GM18511 (cell line): ENCODE data around the gene TPM2.
A peak's percentile ranks its signal among the peaks of the same experiment; 100 is the strongest.
"Not testable (repeated sequence)": the region's sequence is repeated elsewhere in the genome, so short reads cannot be mapped to it uniquely, and the experiment has no call there.

Source experiments
- ATAC-seq: cut with Tn5 transposase; IDR thresholded peaks from one replicate; pipeline ENCODE4 v1.9.1; 2021; ENCODE audit warnings: mild to moderate bottlenecking, moderate library complexity; ENCODE audit not compliant: unreplicated experiment

Gene TPM2

DNA sequence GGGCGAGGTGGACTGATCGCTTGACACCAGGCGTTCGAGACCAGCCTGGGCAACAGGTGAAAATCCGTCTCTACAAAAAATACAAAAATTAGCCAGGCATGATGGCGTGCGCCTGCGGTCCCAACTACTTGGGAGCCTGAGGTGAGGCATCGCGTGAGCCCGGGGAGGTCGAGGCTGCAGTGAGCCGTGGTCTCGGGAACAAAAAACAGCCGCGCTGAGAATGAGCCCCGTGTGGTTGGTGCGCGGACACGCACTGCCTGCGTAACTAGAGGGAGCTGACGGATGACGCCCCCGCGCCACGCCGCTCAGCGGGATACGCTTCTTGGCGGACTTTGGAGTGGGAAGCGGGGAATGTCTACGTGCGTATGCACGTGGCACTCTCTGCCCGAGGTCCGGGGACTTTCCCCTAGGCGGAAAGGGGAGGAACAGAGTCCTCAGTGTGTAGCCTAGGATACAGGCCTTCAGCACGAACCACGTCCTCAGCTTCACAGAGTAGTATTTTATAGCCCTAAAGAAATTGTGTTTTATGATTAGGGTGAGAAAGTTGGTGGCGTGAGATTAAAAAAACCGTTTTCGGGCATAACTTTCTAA, 32.1 kb downstream of the TPM2 start, which contains the start of gene RMRP:
Gene RMRP (minus strand): TSS at position 474 of the 591 bp plus-strand sequence.
- ATAC-seq, result peak; percentile 90

DNA sequence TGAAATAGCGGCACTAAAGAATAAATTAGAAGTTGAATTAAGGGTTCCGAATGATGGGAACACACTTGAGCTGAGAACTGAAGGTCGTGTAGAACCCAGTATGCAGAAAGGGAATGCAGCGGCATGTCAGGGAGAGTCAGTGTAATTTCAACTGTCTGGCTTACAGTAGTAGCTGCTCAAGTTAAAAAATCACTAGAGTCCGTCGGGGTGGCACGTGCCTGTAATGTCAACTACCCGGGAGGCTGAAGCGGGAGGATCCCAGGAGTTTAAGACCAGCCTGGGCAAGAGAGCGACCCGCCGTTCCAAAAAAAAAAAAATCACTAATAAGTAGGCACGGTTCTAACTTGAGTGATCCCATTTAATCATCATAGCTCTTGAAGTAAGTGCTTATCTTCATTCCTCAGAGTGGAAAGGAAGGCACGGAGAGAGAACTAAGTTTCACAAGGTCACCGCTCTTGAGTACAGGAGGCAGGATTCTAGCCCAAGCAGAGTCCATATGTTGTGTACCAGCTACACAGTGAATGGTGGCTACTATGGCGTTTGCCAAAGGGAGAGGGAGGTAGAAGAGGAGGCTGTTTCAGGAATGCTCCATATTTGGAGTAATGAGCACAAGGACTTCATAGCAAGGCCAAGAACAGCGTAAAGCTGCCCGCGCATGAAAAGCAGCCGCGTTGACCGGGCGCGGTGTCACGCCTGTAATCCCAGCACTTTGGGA, 32.7 kb downstream of the TPM2 start:
- ATAC-seq, result no peak

DNA sequence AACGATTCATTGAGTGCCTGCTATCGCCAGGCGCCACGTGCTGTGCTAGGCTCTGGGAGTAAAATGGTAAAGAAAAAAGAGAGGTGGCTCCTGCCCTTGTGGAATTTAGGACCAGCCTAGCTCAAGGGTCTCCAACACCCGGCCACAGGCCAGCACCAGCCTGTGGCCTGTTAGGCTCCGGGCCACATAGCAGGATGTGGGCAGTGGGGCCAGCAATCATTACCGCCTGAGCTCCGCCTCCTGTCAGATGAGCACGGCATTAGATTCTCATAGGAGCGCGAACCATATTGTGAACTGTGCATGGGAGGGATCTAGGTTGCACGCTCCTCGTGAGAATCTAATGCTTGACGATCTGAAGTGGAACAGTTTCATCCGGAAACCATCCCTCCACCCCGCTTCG, 33.4 kb downstream of the TPM2 start:
- ATAC-seq, result no peak

DNA sequence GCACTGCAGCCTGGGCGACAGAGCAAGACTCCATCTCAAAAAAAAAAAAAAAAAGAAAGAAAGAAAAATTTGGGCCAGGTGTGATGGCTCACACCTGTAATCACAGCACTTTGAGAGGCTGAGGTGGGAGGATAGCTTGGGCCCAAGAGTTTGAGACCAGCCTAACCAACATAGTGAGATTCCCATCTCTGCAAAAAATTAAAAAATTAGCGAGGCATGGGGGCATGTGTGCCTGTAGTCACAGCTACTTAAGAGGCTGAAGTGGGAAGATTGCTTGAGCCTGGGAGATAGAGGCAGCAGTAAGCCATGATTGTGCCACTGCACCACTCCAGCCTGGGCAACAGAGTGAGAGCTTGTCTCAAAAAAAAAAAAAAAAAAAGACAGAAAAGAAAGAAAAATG, 36.1 kb downstream of the TPM2 start:
- ATAC-seq, result no peak

DNA sequence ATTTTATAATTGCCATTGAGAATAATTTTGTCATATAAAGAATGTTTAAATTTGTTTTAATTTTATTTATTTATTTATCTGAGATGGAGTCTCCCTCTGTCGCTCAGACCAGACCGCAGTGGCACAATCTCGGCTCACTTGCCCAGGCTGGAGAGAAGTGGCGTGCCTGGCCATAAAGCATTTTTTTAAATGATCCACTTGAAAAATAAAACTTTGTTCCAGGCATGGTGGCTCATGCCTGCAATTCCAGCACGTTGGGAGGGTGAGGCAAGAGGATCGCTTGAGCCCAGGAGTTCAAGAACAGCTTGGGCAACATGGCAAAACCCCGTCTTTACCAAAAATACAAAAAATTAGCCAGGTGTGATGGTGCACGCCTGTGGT, 36.9 kb downstream of the TPM2 start:
- no peak for ATAC-seq

DNA sequence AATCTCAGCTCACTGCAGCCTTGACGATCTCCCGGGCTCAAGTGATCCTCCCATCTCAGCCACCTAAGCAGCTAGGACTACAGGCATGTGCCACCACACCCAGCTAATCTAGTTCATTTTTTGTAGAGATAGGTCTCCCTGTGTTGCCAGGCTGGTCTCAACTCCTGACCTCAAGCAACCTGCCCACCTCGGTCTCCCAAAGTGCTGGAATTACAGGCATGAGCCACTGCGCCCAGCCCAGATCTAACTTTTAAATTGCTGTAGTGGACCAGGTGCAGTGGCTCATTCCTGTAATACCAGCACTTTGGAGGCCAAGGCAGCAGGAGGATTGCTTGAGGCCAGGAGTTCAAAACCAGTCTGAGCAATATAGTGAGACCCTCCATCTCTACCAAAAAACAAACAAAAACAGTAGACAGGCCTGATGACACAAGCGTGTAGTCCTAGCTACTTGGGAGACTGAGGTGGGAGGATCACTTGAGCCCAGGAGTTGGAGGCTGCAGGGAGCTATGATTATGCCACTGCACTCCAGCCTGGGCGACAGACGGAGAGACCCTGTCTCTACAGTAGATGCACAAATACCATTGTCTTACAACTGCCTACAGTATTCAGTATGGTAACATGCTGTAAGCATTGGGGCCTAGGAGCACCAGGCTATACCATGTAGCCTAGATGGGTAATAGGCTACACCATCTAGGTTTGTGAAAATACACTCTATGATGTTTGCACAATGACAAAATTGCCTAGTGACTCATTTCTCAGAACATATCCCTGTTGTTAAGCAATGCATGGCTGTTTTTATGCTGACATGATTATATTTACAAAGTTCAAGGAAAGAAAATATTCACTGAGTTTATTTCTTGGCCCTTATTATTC, 37.5 kb downstream of the TPM2 start:
- ATAC-seq, result no peak

DNA sequence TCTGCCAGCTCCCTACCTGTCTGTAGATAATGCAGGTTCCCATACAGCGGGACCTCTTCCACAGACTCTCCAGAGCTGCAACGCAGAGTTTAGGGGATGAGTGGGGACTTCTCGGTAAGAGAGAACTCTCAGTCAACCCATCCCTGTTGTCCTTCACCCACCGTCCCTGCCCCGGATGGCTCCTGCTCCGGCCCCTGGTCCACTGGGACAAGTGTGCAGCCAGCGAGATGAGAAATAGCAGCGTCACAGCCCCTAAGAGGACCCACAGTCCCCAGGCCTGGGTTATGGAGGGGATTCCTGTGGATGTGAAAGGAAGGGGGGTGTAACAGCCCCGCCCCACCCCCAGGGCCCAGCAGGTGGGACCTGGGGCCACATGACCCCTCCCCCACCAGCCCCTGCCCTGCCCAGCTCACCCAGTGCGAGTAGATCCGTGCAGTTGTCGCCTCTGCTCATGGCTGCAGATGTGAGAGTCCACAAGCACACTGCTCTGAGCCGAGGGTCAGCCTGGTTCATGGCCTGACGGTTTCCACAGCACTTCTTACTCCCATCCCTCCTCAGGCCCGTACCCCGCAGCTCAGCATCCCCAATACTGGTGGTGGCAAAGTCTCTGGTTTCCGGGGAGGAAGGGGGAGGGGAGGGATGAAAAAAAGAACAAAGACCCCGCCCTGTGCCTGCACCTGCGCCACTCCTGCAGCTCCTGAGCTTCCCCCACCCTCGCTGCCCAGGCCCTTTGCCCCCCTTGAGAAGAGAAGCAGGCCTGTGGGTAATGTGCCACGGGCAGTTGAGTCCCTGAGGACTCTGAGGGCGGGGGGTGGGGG, 39.2 kb downstream of the TPM2 start, which contains the start of gene SIT1:
Gene SIT1 (minus strand): TSS at position 591 of the 818 bp plus-strand sequence. CDS start 78 bp downstream, at position 513.
- ATAC-seq, result peak; percentile 27

DNA sequence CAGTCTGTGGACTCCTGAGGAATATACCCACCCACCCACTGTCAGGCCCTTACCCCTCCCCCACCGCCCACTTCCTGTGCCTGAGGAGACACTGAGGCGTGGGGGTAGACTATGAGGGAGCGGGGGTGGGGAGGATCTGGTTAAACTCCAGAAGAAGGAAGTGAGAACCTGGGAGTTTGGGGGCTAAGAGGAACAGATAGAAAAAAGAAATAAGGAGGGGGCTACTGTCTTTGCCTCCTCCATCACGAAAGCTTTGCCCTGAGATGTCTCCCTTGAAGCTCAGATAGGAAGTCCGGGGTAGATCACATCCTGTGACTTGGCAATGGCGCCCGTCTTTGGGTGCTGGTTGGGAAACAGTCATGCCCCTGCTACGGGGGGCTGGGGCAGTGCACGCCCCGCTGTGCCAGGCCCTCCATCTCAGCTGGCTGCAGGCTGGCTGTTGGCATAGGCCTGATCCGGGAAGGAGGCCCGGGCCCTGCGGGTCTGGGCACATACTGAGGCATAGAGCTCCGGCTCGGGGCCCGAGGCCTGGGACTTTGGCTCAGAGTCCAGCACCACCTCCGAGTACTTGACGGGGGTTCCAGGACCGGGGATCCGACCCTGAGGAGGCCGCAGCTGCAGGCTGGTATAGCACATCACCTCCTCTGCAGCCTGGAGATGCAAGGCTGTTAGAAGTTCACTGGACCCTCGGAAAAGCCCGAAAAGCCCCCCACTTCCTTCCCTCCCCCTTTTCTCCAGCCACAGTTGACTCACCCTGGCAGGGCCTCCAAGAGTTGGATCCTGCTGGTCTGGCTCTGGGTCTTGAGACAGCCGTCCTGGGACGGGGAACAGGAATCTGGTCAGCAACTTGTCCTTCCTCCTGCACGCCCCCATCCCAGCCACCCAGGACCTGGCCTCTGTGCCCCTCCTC, 40.0 kb downstream of the TPM2 start:
- ATAC-seq, result no peak

DNA sequence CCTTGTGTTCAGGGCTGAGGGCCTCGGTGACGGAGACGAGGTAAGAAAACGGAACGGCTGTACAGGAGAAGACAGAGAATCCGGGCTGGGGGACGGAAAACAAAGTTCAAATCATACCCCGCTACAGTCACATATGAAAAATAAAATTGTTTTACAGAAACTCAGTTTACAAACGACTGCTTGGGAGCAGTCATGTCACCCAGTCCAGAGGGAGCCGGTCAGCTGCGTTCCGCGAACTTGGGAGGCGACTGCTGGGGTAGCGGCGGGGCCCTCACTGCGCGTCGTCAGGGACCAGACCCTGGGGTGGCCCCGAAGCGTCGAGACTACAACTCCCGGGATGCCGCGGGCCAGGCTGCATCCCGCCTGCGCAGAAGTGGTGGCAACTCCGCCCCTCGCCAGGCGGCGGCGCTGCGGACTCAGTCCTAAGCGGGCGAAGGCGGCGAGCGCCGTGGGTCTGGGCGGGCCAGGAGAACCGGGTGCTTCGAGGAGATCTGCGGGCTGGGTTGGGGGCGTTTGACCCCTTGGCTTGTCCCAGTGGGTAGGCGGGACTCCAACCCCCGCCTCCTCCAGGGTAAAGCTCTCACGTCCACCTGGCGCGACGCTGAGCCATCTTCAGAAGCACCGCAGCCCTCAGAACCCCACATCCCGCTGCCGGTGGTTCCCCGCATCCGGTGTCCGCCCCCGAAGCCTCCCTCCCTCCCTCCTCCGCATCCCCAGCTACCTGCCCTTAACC, 43.0 kb downstream of the TPM2 start:
- ATAC-seq, result peak; percentile 80

DNA sequence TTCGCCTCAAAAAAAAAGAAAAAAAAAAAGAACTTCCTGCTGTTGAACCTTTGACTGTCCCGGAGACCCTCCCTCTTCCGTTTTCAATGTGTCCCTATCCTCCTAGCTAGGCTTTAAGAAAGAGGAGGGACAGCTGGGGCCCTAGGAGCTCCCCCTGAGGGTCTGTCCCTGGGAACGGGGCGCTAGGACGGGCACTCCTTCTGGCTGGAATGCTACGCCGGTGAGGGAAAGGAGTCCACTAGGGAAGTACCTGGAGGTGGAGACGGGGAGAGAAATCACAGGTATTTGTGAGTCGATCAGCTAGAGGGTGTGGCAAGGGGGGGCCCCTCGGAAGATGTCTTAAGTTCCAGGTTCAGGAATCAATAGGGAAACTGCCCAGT, 43.6 kb downstream of the TPM2 start:
- no peak for ATAC-seq

DNA sequence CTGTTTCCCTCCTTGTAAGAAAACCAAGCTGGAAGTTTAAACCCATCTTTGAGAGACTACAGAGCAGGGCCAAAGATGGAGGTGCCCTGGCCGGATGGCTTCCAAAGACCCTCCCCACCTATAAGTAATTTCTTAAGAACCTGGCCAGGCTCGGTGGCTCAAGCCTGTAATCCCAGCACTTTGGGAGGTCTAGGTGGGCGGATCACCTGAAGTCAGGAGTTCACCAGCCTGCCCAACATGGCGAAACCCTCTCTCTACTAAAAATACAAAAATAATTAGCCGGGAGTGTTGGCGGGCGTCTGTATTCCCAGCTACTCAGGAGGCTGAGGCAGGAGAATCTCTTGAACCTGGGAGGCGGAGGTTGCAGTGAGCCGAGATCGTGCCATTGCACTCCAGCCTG, 44.0 kb downstream of the TPM2 start:
- not testable (repeated sequence) for ATAC-seq

DNA sequence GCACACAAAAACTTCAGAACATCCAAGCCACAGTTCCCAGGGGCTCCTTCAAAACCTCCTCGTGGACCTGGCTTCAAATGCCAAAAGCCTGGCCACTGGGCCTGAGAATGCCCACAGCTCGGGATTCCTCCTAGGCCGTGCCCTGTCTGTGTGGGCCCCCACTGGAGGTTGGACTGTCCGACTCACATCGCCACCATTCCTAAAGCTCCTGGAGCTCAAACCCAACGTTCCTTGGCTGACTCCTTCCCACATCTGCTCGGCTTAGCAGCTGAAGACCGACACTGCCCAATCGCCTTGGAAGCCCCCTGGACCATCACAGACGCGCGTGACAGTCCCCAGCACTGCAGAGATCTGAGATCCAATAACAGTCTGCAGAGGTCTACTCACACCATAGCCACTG, 46.7 kb downstream of the TPM2 start:
- ATAC-seq, result no peak

DNA sequence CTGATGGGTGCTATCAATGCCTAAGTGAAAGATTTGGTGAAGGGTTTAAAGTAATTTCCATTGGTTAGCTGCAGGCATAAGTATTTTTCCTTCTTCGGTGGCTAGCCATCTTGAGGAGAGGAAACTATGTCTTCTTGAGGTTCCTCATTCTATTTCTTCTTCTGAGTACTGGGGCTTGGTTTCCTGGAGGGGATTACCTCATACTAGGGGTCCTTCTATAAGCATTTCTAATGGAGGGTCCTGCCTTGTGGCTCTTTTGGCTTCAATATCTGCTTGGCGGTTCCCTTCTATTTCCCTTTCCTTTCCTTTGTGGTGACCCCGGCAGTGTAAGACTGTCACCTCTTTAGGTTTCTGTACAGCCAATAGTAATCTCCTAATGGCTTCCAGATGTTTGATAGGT, 48.2 kb downstream of the TPM2 start:
- not testable (repeated sequence) for ATAC-seq

DNA sequence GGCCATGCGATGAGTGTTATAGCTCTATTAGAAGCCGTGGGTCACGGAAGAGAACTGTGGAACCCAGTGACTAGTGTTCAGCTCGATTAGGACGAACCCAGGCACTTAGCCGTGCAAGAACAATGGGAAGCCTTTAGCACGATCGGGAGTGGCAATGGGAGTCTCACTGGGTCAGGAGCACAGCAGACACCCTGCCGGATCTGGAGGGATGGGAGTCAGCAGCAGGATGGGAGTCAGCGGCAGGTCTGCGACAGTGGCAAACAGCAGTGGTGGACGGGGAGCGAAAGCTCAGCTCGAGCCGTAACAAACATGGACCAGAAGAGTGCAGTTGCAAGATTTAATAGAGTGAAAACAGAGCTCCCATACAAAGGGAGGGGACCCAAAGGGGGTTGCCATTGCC, 49.3 kb downstream of the TPM2 start:
- ATAC-seq, result not testable (repeated sequence)

DNA sequence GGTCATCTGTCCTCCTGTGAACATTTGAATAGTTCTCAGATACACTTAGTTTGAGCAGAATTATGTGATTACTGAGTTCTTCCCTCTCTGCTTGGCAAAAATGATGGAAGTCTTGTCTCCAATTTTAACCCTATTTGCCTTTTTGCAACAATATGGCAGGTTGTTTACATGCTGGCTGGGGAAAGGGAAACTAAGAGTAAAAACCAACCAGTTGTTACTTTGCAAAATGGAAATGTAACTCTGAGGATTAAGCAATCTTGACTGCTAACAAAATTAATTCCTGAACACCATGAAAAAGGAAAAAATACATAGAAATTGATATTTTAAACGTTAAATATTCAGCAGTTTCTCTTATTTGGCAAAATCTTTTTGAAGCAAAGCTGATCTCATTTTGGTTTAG, 50.1 kb downstream of the TPM2 start:
- ATAC-seq, result no peak

DNA sequence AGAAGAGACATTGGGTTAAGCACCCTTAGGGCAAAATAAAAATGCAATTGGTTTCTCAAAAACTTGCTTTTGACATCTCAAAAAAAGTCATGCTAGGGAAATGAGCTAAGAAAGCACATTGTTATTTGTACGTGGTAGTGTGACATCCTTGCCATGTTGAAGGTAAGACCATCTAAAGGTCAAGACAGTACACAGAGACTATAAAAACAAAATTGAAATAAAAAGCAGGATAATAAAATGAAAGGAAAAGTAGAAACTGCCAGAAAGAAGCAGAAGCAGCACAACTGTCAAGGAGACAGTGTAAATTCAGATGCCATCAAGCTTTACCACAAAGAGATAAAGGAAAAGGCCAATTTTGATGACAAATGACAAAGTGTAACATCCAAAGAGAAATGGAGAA, 50.5 kb downstream of the TPM2 start:
- ATAC-seq, result not testable (repeated sequence)

DNA sequence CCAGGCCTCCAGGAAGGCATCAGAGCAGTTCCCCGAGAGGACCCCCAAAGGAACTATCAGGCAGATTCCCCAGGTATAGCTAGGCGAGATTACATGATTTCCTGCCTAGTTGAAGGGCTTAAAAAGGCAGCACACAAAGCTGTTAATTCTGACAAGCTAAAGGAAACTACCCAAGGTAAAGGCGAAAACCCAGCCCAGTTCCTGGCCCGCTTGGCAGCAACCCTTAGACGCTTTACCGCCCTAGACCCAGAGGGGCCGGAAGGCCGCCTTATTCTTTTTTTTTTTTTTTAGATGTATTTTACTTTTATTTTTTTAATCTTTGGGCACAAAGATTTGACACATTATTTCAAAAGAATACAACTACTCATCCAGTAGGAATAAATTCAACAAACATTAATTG, 51.0 kb downstream of the TPM2 start:
- not testable (repeated sequence) for ATAC-seq

DNA sequence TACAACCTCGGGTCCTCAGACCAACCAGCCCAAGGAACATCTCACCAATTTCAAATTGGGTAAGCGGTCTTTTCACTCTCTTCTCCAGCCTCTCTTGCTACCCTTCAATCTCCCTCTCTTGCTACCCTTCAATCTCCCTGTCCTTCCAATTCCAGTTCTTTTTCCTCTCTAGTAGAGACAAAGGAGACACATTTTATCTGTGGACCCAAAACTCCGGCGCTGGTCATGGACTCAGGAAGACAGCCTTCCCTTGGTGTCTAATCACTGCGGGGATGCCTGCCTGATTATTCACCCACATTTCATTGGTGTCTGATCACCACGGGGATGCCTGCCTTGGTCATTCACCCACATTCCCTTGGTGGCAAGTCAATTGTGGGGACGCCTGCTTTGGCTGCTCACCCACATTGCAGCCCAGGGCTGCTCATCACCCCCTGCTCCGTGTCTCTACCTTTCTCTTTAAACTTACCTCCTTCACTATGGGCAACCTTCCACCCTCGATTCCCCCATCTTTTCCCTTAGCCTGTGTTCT, 52.2 kb downstream of the TPM2 start:
- not testable (repeated sequence) for ATAC-seq

DNA sequence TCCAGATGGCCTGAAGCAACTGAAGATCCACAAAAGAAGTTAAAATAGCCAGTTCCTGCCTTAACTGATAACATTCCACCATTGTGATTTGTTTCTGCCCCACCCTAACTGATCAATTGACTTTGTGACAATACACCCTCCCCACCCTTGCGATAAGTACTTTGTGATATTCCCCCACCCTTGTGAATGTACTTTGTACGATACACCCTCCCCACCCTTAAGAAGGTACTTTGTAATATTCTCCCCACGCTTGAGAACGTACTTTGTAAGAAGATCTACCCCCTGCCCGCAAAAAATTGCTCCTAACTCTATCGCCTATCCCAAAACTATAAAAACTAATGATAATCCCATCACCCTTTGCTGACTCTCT, 52.9 kb downstream of the TPM2 start:
- ATAC-seq, result not testable (repeated sequence)
